ENCODE measurements around the gene KRTAP3-2. TPM values are rescaled to one million over a fixed set of nuclear protein-coding genes. Genes with fewer than 3 reads are reported as not detected.

KRTAP3-2 gene
- polyA plus RNA-seq, 1 experiment, result not detected

GRCh38 chr17:40960144-40960543 lies 39.6 kb downstream of the KRTAP3-2 start:
- Histone ChIP-seq H3K9me3 (ENCODE audit: control insufficient read depth, insufficient read depth, low read length) (peaks cover 7% of the 10 kb centered on the region; the same call in 1 of the 2 replicates), H3K27ac (ENCODE audit: low read depth, low read length) (no peak overlapping the region), H3K27me3 (ENCODE audit: control insufficient read depth, insufficient read depth, low read length) (no peaks in the 10 kb centered on the region), H3K4me3 (ENCODE audit: low read depth, low read length) (no peak overlapping the region)
- no peak for TF ChIP-seq CTCF (IDR thresholded peaks at IDR 0.05; ENCODE audit: low read depth, low read length)
- POLR2A ChIA-PET, result no interaction called here
- CTCF ChIA-PET, result no interaction called here
- DNase-seq (ENCODE audit: low read depth, low spot score), result peak; percentile 15

- ChIA-PET CTCF (interaction anchor here (1.4 kb wide), 1 partner anchor 591 kb away, joined by 9 read pairs; no protein-coding TSS in a partner anchor), POLR2A (interaction anchor here (1.3 kb wide), 1 partner anchor 731 kb away, joined by 3 read pairs; no protein-coding TSS in a partner anchor)
- H3K9me3 ChIP-seq (ENCODE audit: control insufficient read depth, insufficient read depth, low read length), result peaks cover 5% of the 10 kb centered on the region; the same call in 1 of the 2 replicates
- no peak overlapping the region for H3K27ac ChIP-seq (ENCODE audit: low read depth, low read length)
- no peak for DNase-seq (ENCODE audit: low read depth, low spot score)
- H3K4me3 ChIP-seq (ENCODE audit: low read depth, low read length), result no peak overlapping the region
- no peaks in the 10 kb centered on the region for H3K27me3 ChIP-seq (ENCODE audit: control insufficient read depth, insufficient read depth, low read length)
- no peak for TF ChIP-seq CTCF (IDR thresholded peaks at IDR 0.05; ENCODE audit: low read depth, low read length)
These were observed 41.4 kb downstream of the KRTAP3-2 start for GRCh38 chr17:40958086-40958953.

- POLR2A ChIA-PET, result interaction anchor here (0.7 to 1.3 kb wide), 3 partner anchors 47 to 733 kb away, joined by 3 to 4 read pairs (median 4); partner anchors contain the start of gene KRTAP1-1
These were observed 43.1 kb downstream of the KRTAP3-2 start for GRCh38 chr17:40956401-40957254.

GRCh38 chr17:40953881-40954280 lies 45.8 kb downstream of the KRTAP3-2 start:
- CTCF ChIA-PET, result no interaction called here
- peak overlapping the region; percentile 22 for H3K27ac ChIP-seq (ENCODE audit: low read depth, low read length)
- DNase-seq (ENCODE audit: low read depth, low spot score), result peak; percentile 65
- TF ChIP-seq CTCF (IDR thresholded peaks at IDR 0.05; ENCODE audit: low read depth, low read length), result no peak
- no peaks in the 10 kb centered on the region for H3K9me3 ChIP-seq (ENCODE audit: control insufficient read depth, insufficient read depth, low read length)
- H3K4me3 ChIP-seq (ENCODE audit: low read depth, low read length), result no peak overlapping the region
- POLR2A ChIA-PET, result interaction anchor here (1.6 kb wide), 1 partner anchor 105 kb away, joined by 5 read pairs; no protein-coding TSS in a partner anchor
- no peaks in the 10 kb centered on the region for H3K27me3 ChIP-seq (ENCODE audit: control insufficient read depth, insufficient read depth, low read length)

More at GRCh38 chr17:40956401-40957254, 43.1 kb downstream of the KRTAP3-2 start:
- Histone ChIP-seq H3K4me3 (ENCODE audit: low read depth, low read length) (no peak overlapping the region), H3K27ac (ENCODE audit: low read depth, low read length) (peak overlapping the region; percentile 71), H3K9me3 (ENCODE audit: control insufficient read depth, insufficient read depth, low read length) (no peaks in the 10 kb centered on the region), H3K27me3 (ENCODE audit: control insufficient read depth, insufficient read depth, low read length) (no peaks in the 10 kb centered on the region)
- DNase-seq (ENCODE audit: low read depth, low spot score), result peak; percentile 96
- no peak for TF ChIP-seq CTCF (IDR thresholded peaks at IDR 0.05; ENCODE audit: low read depth, low read length)
- CTCF ChIA-PET, result interaction anchor here (1.4 kb wide), 1 partner anchor 592 kb away, joined by 9 read pairs; no protein-coding TSS in a partner anchor

Data from AG04450 (cell line).